DLD1 (cell line): ENCODE results near the gene DCTD.

Source experiments
- in situ Hi-C: cut with HindIII; loops from 2 replicates; pipeline ENCODE4 v1.10.0; 2017; ENCODE audit warnings: low sequenced_read_pairs

The DCTD gene

DNA sequence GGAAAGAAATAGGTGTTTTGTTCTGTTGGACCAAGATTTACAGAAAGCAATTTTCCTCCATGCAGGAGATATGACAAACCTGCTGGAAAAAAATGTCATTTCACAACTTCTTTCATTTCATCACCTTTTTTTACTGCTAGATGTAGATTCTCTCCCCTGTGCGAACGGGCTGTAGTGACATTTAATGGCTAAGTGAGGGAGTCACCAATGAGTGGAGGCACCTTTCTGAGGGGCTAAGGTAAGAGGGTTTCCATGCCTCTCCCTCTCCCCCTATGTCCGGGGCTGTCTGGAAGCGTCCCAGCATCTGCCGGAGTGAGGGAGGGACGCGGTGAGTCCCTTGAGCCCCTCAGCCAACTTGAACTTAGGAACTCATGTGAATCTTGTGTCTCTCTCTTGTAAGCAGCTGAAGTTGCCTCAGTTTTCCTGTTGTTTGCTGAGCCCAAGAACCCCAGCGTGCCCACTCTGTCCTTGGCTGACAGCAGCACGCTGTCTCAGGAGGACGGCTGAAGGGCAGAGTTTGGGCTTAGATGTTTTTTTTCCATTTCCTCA, 42.3 kb downstream of the DCTD start:
- in situ Hi-C loops, result no loop called here

DNA sequence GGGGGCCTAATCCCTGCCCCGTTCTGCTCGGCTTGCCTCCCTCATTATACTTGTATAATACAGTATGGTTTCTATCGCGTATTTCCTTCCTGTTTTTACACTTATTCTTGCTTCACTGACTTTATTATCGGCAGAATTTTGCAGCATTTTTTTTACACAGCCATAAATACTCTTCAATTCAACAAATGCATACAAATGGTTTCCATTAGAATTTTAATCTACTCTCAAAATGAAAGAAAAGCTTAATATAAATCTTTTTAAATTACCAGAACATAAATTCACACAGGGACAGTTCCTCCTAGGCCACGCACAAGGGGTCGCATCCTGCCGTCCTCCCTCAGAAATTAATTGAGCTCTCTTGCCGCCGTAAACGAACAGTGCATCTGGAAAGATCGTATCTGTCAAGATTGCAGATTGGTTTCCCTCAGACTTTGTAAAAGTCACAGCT, 42.9 kb downstream of the DCTD start:
- in situ Hi-C loops, result no loop called here

DNA sequence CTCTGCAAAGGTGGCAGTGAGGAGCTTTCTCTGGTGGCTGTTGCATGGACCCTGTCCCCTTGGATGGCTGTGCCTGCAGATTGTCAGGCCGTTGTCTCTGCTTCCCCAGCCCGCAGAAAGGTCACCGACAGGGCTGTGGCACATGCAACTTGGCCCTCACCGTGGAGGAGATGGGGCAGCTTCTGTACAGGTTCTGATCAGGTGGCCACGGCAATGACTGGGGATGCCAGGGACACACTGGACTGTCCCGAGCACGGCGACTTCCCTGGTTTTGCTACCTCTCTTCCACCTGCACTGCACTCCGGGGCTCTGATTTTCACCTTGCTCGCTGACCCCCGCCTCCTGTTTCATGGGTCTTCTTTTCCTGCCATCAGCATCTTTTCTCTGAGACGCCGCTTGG, 43.5 kb downstream of the DCTD start:
- in situ Hi-C loops, result no loop called here

DNA sequence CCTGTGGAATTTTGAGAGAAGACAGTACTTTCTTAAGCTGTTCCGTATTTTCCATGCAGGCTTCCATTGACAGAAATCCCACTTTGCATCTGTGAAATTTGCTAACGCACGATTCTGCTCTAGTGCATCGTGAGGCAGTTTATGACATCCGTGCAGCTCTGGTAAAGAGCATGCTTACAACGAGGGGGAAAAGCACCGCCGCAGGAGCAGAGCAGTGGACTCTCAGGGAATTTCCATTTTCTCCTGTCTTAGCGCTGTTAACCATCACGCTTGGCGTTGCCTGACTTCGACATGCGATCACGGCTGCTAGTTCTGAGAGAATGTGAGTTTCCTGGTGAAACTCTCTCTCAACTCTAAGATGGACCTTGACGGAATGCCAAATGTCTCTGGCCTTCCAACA, 43.9 kb downstream of the DCTD start:
- in situ Hi-C loops, result no loop called here

DNA sequence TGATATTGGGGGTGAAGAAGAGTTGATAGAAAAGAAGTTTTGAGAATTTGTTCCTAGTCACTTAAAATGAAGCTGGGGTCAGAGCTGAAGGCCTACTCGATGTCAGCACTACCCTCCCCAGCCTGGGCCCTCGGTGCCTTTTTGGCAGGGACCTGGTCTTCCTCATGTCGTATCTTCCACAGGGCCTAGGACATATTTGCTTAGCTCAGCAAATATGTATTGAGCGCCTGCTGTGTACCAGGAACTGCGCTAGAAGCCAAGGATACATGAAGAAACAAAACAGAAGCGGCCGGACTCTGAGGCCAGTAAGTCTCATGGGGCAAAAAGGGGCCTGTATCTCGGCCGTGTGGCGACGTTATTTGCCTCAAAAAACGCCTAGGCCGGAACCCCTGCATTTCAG, 44.3 kb downstream of the DCTD start:
- in situ Hi-C loops, result no loop called here

DNA sequence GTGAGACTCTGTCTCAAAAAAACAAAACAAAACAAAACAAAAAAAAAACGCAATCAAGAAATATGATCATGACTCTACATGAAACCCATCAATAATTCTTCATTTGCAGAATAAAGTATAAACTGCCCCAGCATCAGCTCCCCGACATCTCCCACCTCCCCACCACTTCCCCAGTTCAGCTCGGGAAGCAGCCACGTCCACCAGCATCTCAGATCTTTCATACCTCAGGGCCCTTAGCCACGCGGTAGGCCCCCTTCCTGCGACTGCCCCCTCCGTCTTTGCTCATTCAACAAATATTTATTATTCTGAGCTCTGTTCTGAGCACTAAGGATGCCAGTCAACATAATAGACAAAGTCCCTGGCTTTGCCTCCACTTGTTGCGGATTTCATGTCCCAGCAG, 45.6 kb downstream of the DCTD start:
- in situ Hi-C loops, result no loop called here

DNA sequence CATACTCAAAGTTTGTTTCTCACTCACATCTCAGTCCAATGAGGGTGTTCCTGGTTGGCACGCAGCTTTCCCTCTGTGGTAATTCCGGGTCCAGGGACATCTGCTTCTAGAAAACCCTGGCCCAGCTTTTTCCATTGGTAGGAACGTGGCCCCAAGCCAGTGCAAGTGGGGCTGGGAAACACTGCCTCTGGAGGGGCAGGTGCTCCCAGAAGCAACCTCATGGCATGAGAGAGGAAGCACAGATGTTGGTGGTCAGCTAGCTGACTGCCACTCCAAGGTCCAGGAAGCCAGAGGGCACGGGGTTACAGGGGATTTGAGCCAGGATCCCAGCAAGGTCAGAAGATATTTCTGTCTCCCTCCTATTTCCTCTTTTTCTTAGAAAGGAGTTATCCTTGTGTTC, 47.5 kb downstream of the DCTD start:
- in situ Hi-C loops, result no loop called here

DNA sequence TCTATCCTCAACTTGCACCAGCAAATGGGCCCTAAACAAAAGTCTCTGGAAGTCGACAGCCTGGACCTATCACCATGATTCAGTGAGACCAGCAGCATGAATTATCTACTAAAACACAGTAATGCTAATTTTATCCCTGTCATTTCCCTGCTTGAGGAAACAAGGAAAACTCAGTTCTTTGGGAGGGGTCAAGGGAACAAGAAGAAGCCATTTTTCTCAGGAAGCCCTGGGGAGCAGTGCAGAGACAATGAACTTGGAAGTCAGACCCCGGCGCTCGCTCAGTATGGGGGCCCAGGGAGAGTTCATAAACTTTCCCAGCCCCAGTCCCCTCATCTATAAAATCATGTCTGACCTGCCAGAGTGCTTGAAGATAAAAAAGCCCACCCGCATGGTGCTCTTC, 50.4 kb downstream of the DCTD start:
- in situ Hi-C loops, result no loop called here

DNA sequence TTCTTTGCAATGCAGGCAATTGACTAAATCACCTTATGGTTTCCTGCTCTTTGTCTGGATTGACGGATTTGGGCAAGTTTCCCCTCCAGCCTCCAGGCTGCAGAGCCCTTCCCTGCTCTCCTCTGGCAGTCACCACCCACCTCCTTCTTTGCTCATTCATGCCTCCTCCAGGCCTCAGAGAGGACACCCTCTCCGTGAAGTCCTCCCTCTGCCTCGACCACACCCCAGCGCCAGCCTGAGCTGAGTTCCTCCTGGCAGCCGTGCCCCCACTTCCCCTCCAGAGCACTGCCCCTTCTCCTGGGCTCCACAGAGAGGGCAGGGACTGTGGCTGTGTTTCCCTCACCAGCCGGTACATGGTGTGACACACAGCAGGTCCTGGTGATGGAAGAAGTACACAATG, 53.7 kb downstream of the DCTD start:
- in situ Hi-C loops, result no loop called here

DNA sequence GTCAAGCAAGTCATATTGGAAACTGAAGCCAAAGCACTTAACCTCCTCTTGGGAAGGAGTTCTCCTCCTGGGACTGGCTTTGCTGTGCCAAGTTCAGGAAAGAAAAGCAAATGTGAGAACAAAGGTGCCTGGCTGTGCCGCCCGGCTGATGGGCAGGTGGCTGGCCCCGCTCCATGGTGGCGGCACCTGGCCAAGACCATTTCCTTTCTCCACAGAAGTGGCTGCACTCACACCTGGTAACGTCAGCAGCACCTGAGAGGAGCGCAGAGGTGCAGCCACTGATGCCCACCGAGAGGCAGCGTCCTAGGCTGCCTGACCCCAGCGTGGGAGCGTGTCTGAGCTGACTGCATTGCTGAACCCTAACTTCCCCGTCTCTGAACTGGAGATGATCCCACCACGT, 54.3 kb downstream of the DCTD start:
- in situ Hi-C loops, result no loop called here

DNA sequence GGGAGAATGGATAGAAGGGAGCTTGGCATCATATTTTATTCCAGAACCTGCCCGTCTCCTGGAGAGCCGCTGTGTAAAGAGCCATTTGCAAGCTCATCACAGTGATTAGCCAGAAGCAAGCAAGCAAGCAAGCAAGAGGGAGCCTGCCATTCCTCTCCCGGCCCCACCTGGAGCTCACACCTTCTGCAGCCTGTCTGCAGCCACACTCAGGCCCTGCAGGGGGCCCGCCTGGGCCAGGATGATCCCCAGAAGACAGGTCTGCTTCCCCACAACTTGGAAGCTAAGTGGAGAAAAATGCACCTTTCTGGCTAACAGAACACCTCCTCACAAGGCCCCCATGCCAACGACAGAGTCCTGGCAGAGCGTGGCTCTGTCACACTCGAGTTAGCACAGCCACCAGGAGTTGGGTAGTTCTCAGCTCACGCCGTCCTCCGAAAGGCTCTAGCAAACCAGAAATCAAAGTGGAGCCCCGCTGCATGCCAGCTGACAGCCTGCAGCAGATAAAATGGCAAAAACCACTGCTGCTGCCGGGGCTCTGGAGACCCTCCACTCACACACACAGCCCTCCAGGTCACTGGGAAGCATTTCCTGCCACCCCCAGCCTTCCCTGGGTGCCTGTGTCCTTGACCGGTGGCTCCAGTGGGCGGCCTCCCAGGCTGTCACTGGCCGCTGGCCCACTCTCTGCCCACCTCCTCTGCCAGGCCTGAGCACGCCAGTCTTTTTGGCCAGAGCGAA, 54.9 kb downstream of the DCTD start:
- in situ Hi-C loops, result no loop called here

DNA sequence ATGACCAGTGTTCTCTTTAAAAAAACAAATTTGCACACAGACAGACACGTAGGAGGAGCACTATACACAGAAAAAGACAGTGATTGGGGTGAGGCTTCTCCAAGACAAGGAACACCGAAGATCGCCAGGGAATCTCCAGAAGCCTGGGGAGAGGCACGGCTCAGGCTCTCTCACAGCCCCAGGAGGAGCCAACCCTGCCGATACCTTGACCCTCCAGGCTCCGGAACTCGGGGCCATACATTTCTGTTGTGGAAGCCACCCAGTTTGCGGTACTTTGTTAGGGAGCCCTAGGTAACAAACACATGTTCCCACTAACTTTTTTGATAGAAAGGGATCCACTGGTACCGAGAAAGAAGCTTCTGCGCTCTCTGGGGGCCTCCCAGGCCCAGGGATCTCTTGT, 55.8 kb downstream of the DCTD start:
- in situ Hi-C loops, result no loop called here

DNA sequence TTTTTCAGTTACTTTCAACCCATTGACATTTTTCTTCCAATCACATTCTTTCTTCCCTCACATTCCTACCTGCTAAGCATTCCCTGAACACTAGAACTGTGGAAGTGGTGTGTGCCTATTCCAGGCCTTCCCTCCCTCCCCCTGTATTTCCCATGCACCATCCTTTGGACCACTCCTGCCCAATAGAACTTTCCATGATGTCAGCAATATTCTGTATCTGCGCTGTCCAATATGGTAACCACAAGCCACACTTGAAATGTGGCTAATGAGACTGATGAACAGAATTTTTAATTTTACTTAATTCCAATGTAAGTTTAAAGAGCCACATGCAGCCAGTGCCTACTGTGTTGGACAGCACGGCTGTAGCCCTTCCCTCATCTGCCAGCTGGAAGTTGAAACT, 57.5 kb downstream of the DCTD start:
- in situ Hi-C loops, result no loop called here

DNA sequence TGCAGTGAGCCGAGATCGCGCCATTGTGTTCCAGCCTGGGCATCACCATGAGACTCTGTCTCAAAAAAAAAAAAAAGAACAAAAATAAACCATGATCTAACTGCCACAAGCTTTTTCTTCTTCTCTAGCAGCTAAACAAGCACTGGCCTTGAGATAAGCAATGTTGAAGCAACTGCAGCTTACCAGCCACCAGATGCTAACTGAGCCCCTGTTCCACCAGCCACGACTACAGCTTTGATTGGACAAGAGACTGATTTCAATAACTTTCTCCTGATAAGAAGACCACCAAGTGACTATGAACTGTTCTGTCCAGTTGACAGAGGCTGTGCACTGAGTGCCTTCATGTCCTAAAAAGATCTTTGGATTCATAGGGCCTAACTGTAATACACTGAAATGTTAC, 58.5 kb downstream of the DCTD start:
- in situ Hi-C loops, result no loop called here

DNA sequence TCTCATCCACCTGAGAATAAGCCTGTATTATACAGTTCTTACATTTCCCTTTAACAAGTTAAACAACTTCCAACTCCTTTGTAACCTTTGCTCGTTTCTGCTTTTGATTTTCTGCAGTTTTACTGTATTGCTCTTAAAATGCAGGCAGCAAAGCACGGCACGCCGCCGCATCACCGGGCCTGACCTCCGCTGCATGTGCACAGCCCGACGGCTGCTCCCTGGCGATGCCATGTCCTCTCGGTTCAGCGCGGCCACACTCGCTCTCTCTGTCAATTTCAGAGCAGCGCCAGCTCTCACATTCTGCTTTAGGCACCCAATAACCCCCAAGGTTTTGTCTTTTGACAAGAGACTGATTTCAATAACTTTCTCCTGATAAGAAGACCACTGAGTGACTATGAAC, 60.3 kb downstream of the DCTD start:
- in situ Hi-C loops, result no loop called here

DNA sequence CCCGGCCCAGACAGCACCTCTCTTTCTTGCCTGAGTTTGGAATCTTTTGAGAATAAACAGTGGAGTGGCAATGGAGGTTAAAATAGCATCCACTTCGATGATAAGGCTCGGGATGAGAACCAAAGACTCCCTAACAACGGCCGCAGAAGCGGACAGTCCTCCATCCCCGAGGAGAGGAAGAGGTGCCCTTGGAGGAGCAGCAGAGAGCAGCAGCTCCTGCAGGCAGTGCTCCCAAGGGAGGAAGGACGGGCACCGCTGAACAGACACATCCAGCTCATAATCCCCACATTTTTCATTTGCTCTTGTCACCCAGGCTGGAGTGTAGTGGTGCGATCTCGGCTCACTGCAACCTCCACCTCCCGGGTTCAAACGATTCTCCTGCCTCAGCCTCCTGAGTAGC, 61.3 kb downstream of the DCTD start:
- in situ Hi-C loops, result no loop called here

DNA sequence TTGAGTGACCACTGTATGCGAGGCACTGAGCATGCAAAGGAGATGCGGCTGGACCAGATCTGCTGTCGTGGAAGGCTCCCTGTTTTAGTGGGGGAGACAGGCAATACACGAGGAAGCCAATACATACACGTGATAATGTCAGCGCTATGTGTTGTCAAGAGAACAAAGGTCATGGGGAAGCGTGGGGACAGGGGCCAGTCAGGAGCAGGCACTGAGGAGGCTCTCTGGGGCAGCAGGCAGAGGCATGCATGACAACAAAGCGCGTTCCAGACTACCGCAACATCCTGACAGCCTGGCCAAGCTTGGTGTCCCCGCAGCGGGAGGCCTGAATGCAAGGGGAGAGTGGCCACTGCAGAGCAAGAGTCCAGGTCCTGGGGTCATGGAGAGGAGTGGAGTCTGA, 61.9 kb downstream of the DCTD start:
- in situ Hi-C loops, result no loop called here

DNA sequence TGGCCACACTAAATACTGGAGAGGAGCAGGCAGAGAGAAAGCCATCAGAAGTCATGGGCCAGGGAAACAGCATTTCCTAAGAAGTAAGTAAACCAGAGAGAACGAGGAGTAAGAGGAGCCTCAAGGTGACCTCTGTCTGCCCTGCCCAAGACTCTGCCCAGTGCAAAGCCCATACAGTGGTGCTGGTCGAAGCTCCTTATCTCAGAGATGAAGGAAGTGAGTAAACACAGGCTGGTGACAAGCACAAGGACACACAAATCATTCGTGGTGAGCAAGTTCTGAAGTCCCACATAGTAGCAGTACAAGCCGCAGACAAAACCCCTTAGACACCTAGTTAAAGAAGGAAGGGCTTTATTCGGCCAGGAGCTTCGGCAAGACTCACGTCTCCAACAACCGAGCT, 62.7 kb downstream of the DCTD start:
- in situ Hi-C loops, result no loop called here

DNA sequence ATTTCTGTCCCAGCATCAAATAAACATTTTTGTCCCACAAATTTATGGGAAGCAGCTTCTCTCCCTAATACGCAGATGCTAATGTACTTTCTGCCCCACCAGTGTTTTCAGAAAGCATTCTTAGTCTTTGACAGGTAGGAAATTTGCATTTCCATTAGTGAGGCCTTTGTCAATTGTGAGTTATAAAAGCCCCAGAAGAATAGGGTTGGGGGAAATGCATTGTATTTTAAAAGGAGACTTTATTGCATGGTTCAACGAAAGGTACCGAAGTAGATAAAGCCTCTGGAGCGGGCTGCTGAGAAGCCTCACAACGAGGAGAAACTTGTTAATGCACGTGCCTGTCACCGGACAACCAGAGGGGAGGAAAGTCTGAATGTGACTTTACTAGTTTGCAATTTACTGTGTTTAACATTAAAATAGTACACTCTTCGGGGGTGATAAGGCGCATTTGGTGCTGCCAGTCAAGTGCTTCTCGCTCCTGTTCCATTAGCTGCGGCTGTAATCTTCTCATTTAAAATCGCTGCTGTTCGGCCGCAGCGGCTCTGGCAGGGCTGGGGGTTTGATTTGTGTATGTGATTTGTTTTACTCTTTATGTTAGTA, 63.4 kb downstream of the DCTD start:
- in situ Hi-C loops, result no loop called here

DNA sequence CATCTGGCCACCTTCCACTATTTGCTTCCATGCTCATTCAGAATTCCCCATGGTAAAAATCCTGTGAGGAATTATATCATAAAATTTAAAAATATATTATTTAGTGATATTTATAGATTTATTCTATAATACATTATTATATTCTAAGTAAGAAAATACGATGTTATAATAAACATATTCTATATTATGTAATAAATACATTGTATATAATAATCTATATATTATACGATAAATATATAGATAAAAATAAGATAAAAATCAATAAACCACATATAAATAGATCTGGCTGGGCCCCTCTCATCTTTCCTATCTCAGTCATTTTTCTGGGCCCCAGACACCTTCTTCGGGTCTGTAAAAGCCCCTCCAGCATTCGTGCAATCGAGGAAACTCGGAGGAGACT, 68.5 kb downstream of the DCTD start:
- in situ Hi-C loops, result no loop called here

DNA sequence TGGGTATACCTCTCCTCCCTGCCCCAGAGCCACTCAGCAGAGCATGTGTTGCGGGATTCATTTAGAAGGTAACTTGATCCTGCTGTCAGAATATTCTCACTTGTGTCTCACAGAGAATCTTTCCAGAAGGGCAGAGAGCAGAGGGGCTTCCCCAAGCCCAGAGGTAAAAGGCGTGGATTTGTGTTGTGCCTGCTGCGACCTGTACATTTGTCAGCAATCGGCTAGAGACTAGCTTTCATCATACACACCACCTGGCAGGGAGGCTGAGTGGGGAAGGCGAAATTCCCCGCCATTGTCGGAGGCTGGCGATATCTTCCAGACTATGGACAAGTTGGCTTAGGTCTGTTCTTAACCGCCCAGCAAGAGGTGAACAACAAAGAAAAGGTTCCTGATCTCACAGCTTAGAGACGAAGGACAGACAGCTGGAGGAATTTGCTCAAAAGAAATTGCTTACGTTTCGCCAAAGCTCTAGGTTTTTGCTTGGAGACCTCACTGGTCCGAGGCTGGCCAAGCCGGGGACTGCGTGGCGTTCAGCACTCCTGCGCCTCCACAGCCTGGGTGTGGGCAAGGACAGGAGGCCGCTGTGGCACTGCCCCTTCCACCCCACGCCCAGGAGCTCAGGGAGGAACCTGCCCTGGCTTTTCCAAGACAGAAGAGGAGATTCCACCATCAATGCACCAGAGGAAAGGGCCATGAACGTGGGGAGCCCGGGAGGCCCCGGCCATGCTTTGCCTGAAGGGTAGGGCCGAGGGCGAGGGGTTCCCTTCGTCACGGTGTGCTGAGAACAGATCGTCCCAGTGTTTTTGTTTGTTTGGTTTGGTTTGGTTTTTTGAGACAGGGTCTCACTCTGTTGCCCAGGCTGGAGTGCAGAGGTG, 69.4 kb downstream of the DCTD start:
- in situ Hi-C loops, result no loop called here

DNA sequence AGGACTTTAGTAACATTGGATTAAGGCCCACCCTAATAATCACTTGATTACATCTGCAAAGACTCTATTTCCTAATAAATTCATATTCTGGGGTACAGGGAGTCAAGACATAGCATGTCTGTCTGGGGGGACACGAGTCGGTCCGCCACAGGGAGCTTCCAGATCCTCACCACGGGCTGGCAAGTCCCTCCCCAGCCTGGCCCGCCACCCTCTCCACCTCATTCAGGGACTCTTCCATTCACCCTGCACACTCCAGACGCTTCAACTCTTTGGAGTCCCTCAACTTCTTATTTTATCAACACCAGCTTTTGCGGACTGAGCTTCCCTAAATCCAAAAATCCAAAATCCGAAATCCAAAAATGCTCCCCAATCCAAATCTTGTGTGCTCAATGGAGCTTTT, 71.2 kb downstream of the DCTD start:
- in situ Hi-C loops, result no loop called here
